ENCODE results near the gene ARSB.

- peak; percentile 55 for TF ChIP-seq CTCF (IDR thresholded peaks at IDR 0.05)
- no peak for TF ChIP-seq NFE2L2 (conservative IDR thresholded peaks at IDR 0.05; ENCODE audit: low read length)
- no peak for TF ChIP-seq CEBPB (IDR thresholded peaks at IDR 0.05)
- TF ChIP-seq JUN (IDR thresholded peaks at IDR 0.05): no peak
- no peak for TF ChIP-seq MAX (IDR thresholded peaks at IDR 0.05)
- TF ChIP-seq POLR2A (IDR thresholded peaks at IDR 0.05; ENCODE audit: low read length): no peak
- TF ChIP-seq EP300 (IDR thresholded peaks at IDR 0.05): no peak
- TF ChIP-seq PBX3 (IDR thresholded peaks at IDR 0.05): no peak
- no peak for TF ChIP-seq REST (IDR thresholded peaks at IDR 0.05)
- TF ChIP-seq RARB (CRISPR knock-in tag; IDR thresholded peaks at IDR 0.05): no peak
- TF ChIP-seq RCOR1 (IDR thresholded peaks at IDR 0.05; ENCODE audit: low read depth, low read length): no peak
These were observed 85.2 kb downstream of the ARSB start for GRCh38 chr5:78899922-78900362.

Measured in A549 (cell line).